ENCODE measurements around the gene SCNN1G.

SCNN1G gene

GRCh38 chr16:23217646-23218045 lies 35.1 kb downstream of the SCNN1G start:
- Histone ChIP-seq H3K27me3 (ENCODE audit: control insufficient read depth, insufficient read depth, low read length, poor library complexity, severe bottlenecking) (no peaks in the 10 kb centered on the region), H3K4me1 (ENCODE audit: control insufficient read depth, insufficient read depth, low read length) (no peaks in the 10 kb centered on the region), H3K27ac (ENCODE audit: insufficient read depth, low read depth, low read length, poor library complexity, severe bottlenecking) (no peak overlapping the region), H3K9me3 (ENCODE audit: control insufficient read depth, low read length) (no peaks in the 10 kb centered on the region), H3K36me3 (ENCODE audit: control insufficient read depth, insufficient read depth, low read length) (no peaks in the 10 kb centered on the region), H3K4me3 (ENCODE audit: insufficient read depth, low read depth, low read length) (no peak overlapping the region)
- 90 to 91% methylated on average over 8 of the region's 8 CpGs for WGBS, 2 experiments

DNA sequence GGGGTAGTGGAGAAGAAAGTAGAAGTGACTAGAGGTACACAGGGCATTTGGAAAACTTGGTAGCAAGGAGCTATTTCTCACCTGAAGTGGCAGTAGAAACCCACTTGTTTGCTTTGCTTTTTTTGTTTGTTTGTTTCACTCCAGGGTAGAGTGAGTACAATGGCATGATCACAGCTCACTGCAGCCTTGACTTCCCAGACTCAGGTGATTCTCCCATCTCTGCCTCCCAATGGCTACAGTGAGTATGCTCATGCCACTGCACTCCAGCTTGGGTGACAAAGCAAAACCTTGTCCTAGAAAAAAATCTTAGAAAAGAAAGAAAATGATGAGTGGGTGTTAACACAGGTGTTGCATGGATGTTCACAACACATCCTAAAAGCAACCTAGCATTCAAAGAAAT lies 40.4 kb downstream of the SCNN1G start:
- Histone ChIP-seq H3K4me1 (ENCODE audit: control insufficient read depth, insufficient read depth, low read length) (peaks cover 3% of the 10 kb centered on the region), H3K36me3 (ENCODE audit: control insufficient read depth, insufficient read depth, low read length) (no peaks in the 10 kb centered on the region), H3K27me3 (ENCODE audit: control insufficient read depth, insufficient read depth, low read length, poor library complexity, severe bottlenecking) (no peaks in the 10 kb centered on the region), H3K27ac (ENCODE audit: insufficient read depth, low read depth, low read length, poor library complexity, severe bottlenecking) (no peak overlapping the region), H3K4me3 (ENCODE audit: insufficient read depth, low read depth, low read length) (no peak overlapping the region), H3K9me3 (ENCODE audit: control insufficient read depth, low read length) (no peaks in the 10 kb centered on the region)

- 76 to 80% methylated on average over 8 of the region's 8 CpGs for whole genome bisulfite sequencing, 2 experiments
- peaks cover 3% of the 10 kb centered on the region for H3K4me1 ChIP-seq (ENCODE audit: control insufficient read depth, insufficient read depth, low read length)
- no peaks in the 10 kb centered on the region for H3K36me3 ChIP-seq (ENCODE audit: control insufficient read depth, insufficient read depth, low read length)
- H3K27ac ChIP-seq (ENCODE audit: insufficient read depth, low read depth, low read length, poor library complexity, severe bottlenecking), result no peak overlapping the region
- no peaks in the 10 kb centered on the region for H3K9me3 ChIP-seq (ENCODE audit: control insufficient read depth, low read length)
- no peak overlapping the region for H3K4me3 ChIP-seq (ENCODE audit: insufficient read depth, low read depth, low read length)
- H3K27me3 ChIP-seq (ENCODE audit: control insufficient read depth, insufficient read depth, low read length, poor library complexity, severe bottlenecking), result no peaks in the 10 kb centered on the region
These were observed 40.8 kb downstream of the SCNN1G start for GRCh38 chr16:23223368-23223767.

- Histone ChIP-seq H3K36me3 (ENCODE audit: control insufficient read depth, insufficient read depth, low read length) (no peaks in the 10 kb centered on the region), H3K4me1 (ENCODE audit: control insufficient read depth, insufficient read depth, low read length) (peaks cover 3% of the 10 kb centered on the region), H3K9me3 (ENCODE audit: control insufficient read depth, low read length) (no peaks in the 10 kb centered on the region), H3K4me3 (ENCODE audit: insufficient read depth, low read depth, low read length) (no peak overlapping the region), H3K27ac (ENCODE audit: insufficient read depth, low read depth, low read length, poor library complexity, severe bottlenecking) (no peak overlapping the region), H3K27me3 (ENCODE audit: control insufficient read depth, insufficient read depth, low read length, poor library complexity, severe bottlenecking) (no peaks in the 10 kb centered on the region)
- 90 to 93% methylated on average over 4 of the region's 4 CpGs for WGBS, 2 experiments
These were observed 42.6 kb downstream of the SCNN1G start for GRCh38 chr16:23225109-23225508.

- H3K27ac ChIP-seq (ENCODE audit: insufficient read depth, low read depth, low read length, poor library complexity, severe bottlenecking), result no peak overlapping the region
- H3K9me3 ChIP-seq (ENCODE audit: control insufficient read depth, low read length), result no peaks in the 10 kb centered on the region
- H3K27me3 ChIP-seq (ENCODE audit: control insufficient read depth, insufficient read depth, low read length, poor library complexity, severe bottlenecking), result no peaks in the 10 kb centered on the region
- H3K4me3 ChIP-seq (ENCODE audit: insufficient read depth, low read depth, low read length), result no peak overlapping the region
- H3K4me1 ChIP-seq (ENCODE audit: control insufficient read depth, insufficient read depth, low read length), result peaks cover 3% of the 10 kb centered on the region
- H3K36me3 ChIP-seq (ENCODE audit: control insufficient read depth, insufficient read depth, low read length), result no peaks in the 10 kb centered on the region
These were observed 43.1 kb downstream of the SCNN1G start for GRCh38 chr16:23225634-23226033.

- 78 to 82% methylated on average over 4 of the region's 4 CpGs for WGBS, 2 experiments
- no peak overlapping the region for H3K27ac ChIP-seq (ENCODE audit: insufficient read depth, low read depth, low read length, poor library complexity, severe bottlenecking)
- H3K36me3 ChIP-seq (ENCODE audit: control insufficient read depth, insufficient read depth, low read length), result no peaks in the 10 kb centered on the region
- no peaks in the 10 kb centered on the region for H3K9me3 ChIP-seq (ENCODE audit: control insufficient read depth, low read length)
- H3K27me3 ChIP-seq (ENCODE audit: control insufficient read depth, insufficient read depth, low read length, poor library complexity, severe bottlenecking), result no peaks in the 10 kb centered on the region
- no peak overlapping the region for H3K4me3 ChIP-seq (ENCODE audit: insufficient read depth, low read depth, low read length)
- H3K4me1 ChIP-seq (ENCODE audit: control insufficient read depth, insufficient read depth, low read length), result peaks cover 3% of the 10 kb centered on the region
These were observed 45.0 kb downstream of the SCNN1G start for GRCh38 chr16:23227529-23227928.

- 93 to 100% methylated on average over 3 to 4 of the region's 4 CpGs for WGBS, 2 experiments
These were observed 47.2 kb downstream of the SCNN1G start for GRCh38 chr16:23229714-23230113.

DNA sequence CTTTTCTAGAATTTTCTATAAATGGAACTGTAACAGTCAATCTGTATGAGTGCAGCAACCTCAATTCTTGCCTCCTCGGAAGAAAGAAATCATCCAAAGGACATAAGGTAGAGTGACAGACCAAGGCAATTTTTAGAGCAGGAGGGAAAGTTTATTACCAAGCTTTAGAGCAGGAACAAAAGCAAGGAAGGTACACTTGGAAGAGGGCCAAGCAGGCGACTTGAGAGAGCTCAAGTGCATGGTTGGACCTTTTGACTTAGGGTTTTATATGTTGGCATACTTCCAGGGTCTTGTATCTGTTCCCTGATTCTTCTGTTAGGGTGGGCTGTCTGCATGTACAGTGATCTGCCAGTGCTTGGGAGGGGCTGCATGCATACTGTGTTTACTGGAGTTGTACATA lies 50.3 kb downstream of the SCNN1G start:
- Histone ChIP-seq H3K4me3 (ENCODE audit: insufficient read depth, low read depth, low read length) (no peak overlapping the region), H3K9me3 (ENCODE audit: control insufficient read depth, low read length) (no peaks in the 10 kb centered on the region), H3K4me1 (ENCODE audit: control insufficient read depth, insufficient read depth, low read length) (no peaks in the 10 kb centered on the region), H3K27me3 (ENCODE audit: control insufficient read depth, insufficient read depth, low read length, poor library complexity, severe bottlenecking) (no peaks in the 10 kb centered on the region), H3K27ac (ENCODE audit: insufficient read depth, low read depth, low read length, poor library complexity, severe bottlenecking) (no peak overlapping the region), H3K36me3 (ENCODE audit: control insufficient read depth, insufficient read depth, low read length) (no peaks in the 10 kb centered on the region)
- WGBS, 2 experiments, result 93 to 96% methylated on average over 2 of the region's 2 CpGs

More at GRCh38 chr16:23229714-23230113, 47.2 kb downstream of the SCNN1G start:
- no peaks in the 10 kb centered on the region for H3K36me3 ChIP-seq (ENCODE audit: control insufficient read depth, insufficient read depth, low read length)
- H3K4me3 ChIP-seq (ENCODE audit: insufficient read depth, low read depth, low read length), result no peak overlapping the region
- H3K27me3 ChIP-seq (ENCODE audit: control insufficient read depth, insufficient read depth, low read length, poor library complexity, severe bottlenecking), result no peaks in the 10 kb centered on the region
- H3K27ac ChIP-seq (ENCODE audit: insufficient read depth, low read depth, low read length, poor library complexity, severe bottlenecking), result no peak overlapping the region
- no peaks in the 10 kb centered on the region for H3K9me3 ChIP-seq (ENCODE audit: control insufficient read depth, low read length)
- no peaks in the 10 kb centered on the region for H3K4me1 ChIP-seq (ENCODE audit: control insufficient read depth, insufficient read depth, low read length)

DNA sequence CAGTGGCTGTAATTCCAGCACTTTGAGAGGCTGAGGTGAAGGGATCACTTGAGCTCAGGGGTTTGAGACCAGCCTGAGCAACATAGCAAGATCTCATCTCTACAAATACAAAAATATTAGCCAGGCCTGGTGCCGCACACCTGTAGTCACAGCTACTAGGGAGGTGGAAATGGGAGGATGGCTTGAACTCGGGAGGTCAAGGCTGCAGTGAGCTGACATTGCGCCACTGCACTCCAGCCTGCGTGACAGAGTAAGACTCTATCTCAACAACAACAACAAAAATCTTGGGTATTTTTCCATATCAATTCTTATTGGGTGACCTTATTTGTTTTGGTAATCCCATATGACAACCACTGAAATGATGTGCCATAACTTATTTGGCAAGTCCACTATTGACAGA lies 52.6 kb downstream of the SCNN1G start:
- WGBS, 2 experiments, result 93 to 94% methylated on average over 4 of the region's 4 CpGs
- Histone ChIP-seq H3K27me3 (ENCODE audit: control insufficient read depth, insufficient read depth, low read length, poor library complexity, severe bottlenecking) (no peaks in the 10 kb centered on the region), H3K4me3 (ENCODE audit: insufficient read depth, low read depth, low read length) (no peak overlapping the region), H3K9me3 (ENCODE audit: control insufficient read depth, low read length) (no peaks in the 10 kb centered on the region), H3K4me1 (ENCODE audit: control insufficient read depth, insufficient read depth, low read length) (no peaks in the 10 kb centered on the region), H3K27ac (ENCODE audit: insufficient read depth, low read depth, low read length, poor library complexity, severe bottlenecking) (no peak overlapping the region), H3K36me3 (ENCODE audit: control insufficient read depth, insufficient read depth, low read length) (no peaks in the 10 kb centered on the region)

DNA sequence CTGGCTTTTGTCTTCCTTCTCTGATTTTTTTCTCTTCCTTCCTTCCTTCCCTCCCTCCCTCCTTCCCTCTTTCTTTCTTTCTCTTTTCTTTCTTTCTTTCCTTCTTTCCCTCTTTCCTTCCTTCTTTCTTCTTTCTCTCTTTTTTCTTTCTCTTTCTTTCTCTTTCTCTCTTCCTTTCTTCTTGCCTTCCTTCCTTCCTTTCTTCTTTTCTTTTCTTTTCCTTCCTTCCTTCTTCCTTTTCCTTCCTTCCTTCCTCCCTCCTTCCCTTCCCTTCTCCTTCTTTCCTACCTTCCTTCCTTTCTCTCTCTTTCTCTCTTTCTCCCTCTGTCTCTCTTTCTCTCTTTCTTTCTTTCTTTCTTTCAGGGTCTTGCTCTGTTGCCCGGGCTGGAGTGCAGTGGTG lies 54.4 kb downstream of the SCNN1G start:
- no peaks in the 10 kb centered on the region for H3K9me3 ChIP-seq (ENCODE audit: control insufficient read depth, low read length)
- H3K27ac ChIP-seq (ENCODE audit: insufficient read depth, low read depth, low read length, poor library complexity, severe bottlenecking), result no peak overlapping the region
- H3K4me1 ChIP-seq (ENCODE audit: control insufficient read depth, insufficient read depth, low read length), result no peaks in the 10 kb centered on the region
- H3K27me3 ChIP-seq (ENCODE audit: control insufficient read depth, insufficient read depth, low read length, poor library complexity, severe bottlenecking), result no peaks in the 10 kb centered on the region
- no peak overlapping the region for H3K4me3 ChIP-seq (ENCODE audit: insufficient read depth, low read depth, low read length)
- WGBS, 2 experiments, result 81 to 85% methylated on average over 1 of the region's 1 CpG
- no peaks in the 10 kb centered on the region for H3K36me3 ChIP-seq (ENCODE audit: control insufficient read depth, insufficient read depth, low read length)

- H3K4me3 ChIP-seq (ENCODE audit: insufficient read depth, low read depth, low read length), result no peak overlapping the region
- no peaks in the 10 kb centered on the region for H3K9me3 ChIP-seq (ENCODE audit: control insufficient read depth, low read length)
- no peaks in the 10 kb centered on the region for H3K4me1 ChIP-seq (ENCODE audit: control insufficient read depth, insufficient read depth, low read length)
- H3K36me3 ChIP-seq (ENCODE audit: control insufficient read depth, insufficient read depth, low read length), result no peaks in the 10 kb centered on the region
- no peaks in the 10 kb centered on the region for H3K27me3 ChIP-seq (ENCODE audit: control insufficient read depth, insufficient read depth, low read length, poor library complexity, severe bottlenecking)
- 75 to 92% methylated on average over 1 of the region's 1 CpG for WGBS, 2 experiments
- no peak overlapping the region for H3K27ac ChIP-seq (ENCODE audit: insufficient read depth, low read depth, low read length, poor library complexity, severe bottlenecking)
These were observed 58.4 kb downstream of the SCNN1G start for GRCh38 chr16:23240994-23241393.

Data from ectodermal cell (in vitro differentiated cells).